KMS-11 (cell line): ENCODE data around the gene SH2B2.

Experiments
- H2AFZ ChIP-seq: fragments of 200-600 bp; sonication (generic); 2 replicates; pipeline ENCODE4 v1.6.1; 2016; ENCODE audit warnings: antibody characterized with exemption, mixed run types, low read depth
- H3K27ac ChIP-seq: fragments of 200-600 bp; sonication (generic); 2 replicates; pipeline ENCODE4 v1.6.1; 2016; ENCODE audit warnings: mild to moderate bottlenecking, mixed run types
- H3K27me3 ChIP-seq: fragments of 200-600 bp; sonication (generic); 2 replicates; pipeline ENCODE4 v1.6.1; 2017; ENCODE audit warnings: mild to moderate bottlenecking, low read depth, mixed run types, moderate library complexity; ENCODE audit not compliant: insufficient read depth
- H3K36me3 ChIP-seq: fragments of 200-600 bp; sonication (generic); 2 replicates; pipeline ENCODE4 v1.6.1; 2017; ENCODE audit warnings: mild to moderate bottlenecking, mixed run types; ENCODE audit not compliant: insufficient read depth
- H3K4me1 ChIP-seq: fragments of 200-600 bp; sonication (generic); 2 replicates; pipeline ENCODE4 v1.6.1; 2016; ENCODE audit warnings: mild to moderate bottlenecking, low read depth, mixed run types; ENCODE audit not compliant: poor library complexity, severe bottlenecking
- H3K4me2 ChIP-seq: fragments of 200-600 bp; sonication (generic); 2 replicates; pipeline ENCODE4 v1.7.0; 2016; ENCODE audit warnings: mild to moderate bottlenecking, mixed run types
- H3K4me3 ChIP-seq: fragments of 200-600 bp; sonication (generic); IDR thresholded peaks from 2 replicates; pipeline ENCODE4 v1.6.1; 2017; ENCODE audit warnings: low read depth, low read length, mixed read lengths; ENCODE audit not compliant: insufficient read depth
- H3K79me2 ChIP-seq: fragments of 200-600 bp; sonication (generic); 2 replicates; pipeline ENCODE4 v1.6.1; 2016; ENCODE audit warnings: low read depth, mixed run types; ENCODE audit not compliant: insufficient read depth
- H3K9ac ChIP-seq: fragments of 200-600 bp; sonication (generic); 2 replicates; pipeline ENCODE4 v1.6.1; 2016; ENCODE audit warnings: mild to moderate bottlenecking, mixed run types
- H4K20me1 ChIP-seq: fragments of 200-600 bp; sonication (generic); 2 replicates; pipeline ENCODE4 v1.6.1; 2016; ENCODE audit warnings: mild to moderate bottlenecking, mixed run types; ENCODE audit not compliant: insufficient read depth
- TF ChIP-seq, protein P1 (sequence below): fragments of 200-600 bp; sonication (generic); conservative IDR thresholded peaks from 2 replicates; pipeline ENCODE4 v1.6.1; 2017; ENCODE audit warnings: low read depth, mild to moderate bottlenecking, antibody characterized with exemption, low read length, moderate library complexity, mixed read lengths

Gene SH2B2

GRCh38 chr7:102287111-102287980 is 678 bp downstream of the SH2B2 start:
- Histone ChIP-seq H4K20me1 (no peaks in the 10 kb centered on the region), H3K79me2 (peaks cover 49% of the 10 kb centered on the region), H3K36me3 (no peaks in the 10 kb centered on the region), H2AFZ (peak overlapping the region; percentile 51), H3K4me1 (peaks cover 51% of the 10 kb centered on the region), H3K4me3 (no peak overlapping the region), H3K27ac (peak overlapping the region; percentile 30), H3K27me3 (no peaks in the 10 kb centered on the region), H3K4me2 (peak overlapping the region; percentile 100), H3K9ac (peak overlapping the region; percentile 54; the same call in 1 of the 2 replicates)
- TF ChIP-seq, protein P1, sequence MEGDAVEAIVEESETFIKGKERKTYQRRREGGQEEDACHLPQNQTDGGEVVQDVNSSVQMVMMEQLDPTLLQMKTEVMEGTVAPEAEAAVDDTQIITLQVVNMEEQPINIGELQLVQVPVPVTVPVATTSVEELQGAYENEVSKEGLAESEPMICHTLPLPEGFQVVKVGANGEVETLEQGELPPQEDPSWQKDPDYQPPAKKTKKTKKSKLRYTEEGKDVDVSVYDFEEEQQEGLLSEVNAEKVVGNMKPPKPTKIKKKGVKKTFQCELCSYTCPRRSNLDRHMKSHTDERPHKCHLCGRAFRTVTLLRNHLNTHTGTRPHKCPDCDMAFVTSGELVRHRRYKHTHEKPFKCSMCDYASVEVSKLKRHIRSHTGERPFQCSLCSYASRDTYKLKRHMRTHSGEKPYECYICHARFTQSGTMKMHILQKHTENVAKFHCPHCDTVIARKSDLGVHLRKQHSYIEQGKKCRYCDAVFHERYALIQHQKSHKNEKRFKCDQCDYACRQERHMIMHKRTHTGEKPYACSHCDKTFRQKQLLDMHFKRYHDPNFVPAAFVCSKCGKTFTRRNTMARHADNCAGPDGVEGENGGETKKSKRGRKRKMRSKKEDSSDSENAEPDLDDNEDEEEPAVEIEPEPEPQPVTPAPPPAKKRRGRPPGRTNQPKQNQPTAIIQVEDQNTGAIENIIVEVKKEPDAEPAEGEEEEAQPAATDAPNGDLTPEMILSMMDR, result no peak

DNA sequence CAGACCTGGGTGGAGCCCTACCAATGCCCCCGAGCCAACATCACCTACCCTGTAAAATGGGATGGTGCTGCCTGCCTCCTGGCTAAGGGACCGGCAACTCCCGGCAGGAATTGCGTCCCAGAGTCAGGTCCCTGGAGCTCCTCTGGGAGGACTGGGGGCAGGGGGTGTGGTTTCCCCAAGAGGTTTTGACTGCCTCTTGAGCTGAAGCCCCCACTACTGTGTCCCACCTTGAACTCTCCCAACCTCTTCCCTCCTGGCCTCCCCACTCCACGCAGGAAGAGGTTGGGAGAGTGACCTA is 1.3 kb downstream of the SH2B2 start:
- peaks cover 57% of the 10 kb centered on the region for H3K4me1 ChIP-seq
- H3K79me2 ChIP-seq, result peaks cover 55% of the 10 kb centered on the region

GRCh38 chr7:102288285-102288930 is 1.7 kb downstream of the SH2B2 start:
- Histone ChIP-seq H3K27ac (peak overlapping the region; percentile 30; the same call in 1 of the 2 replicates), H3K79me2 (peaks cover 60% of the 10 kb centered on the region), H3K27me3 (no peaks in the 10 kb centered on the region), H3K4me2 (peak overlapping the region; percentile 100), H3K4me1 (peaks cover 62% of the 10 kb centered on the region), H3K9ac (peak overlapping the region; percentile 54; the same call in 1 of the 2 replicates), H3K36me3 (no peaks in the 10 kb centered on the region), H2AFZ (no peak overlapping the region), H4K20me1 (no peaks in the 10 kb centered on the region), H3K4me3 (no peak overlapping the region)
- TF ChIP-seq, protein P1, result no peak

More for the DNA sequence above, 1.3 kb downstream of the SH2B2 start:
- Histone ChIP-seq H3K4me2 (peak overlapping the region; percentile 100), H3K9ac (peak overlapping the region; percentile 54; the same call in 1 of the 2 replicates), H3K4me3 (no peak overlapping the region), H3K27me3 (no peaks in the 10 kb centered on the region), H2AFZ (peak overlapping the region; percentile 51; the same call in 1 of the 2 replicates), H3K27ac (peak overlapping the region; percentile 30), H3K36me3 (no peaks in the 10 kb centered on the region), H4K20me1 (no peaks in the 10 kb centered on the region)
- TF ChIP-seq, protein P1, result no peak

- peak overlapping the region; percentile 1; the same call in 1 of the 2 replicates for H3K9ac ChIP-seq
- H3K4me3 ChIP-seq, result no peak overlapping the region
- TF ChIP-seq, protein P1, result no peak
- H2AFZ ChIP-seq, result no peak overlapping the region
- no peaks in the 10 kb centered on the region for H4K20me1 ChIP-seq
- H3K27ac ChIP-seq, result peak overlapping the region; percentile 30; the same call in 1 of the 2 replicates
- peaks cover 67% of the 10 kb centered on the region for H3K79me2 ChIP-seq
- peaks cover 68% of the 10 kb centered on the region for H3K4me1 ChIP-seq
- no peaks in the 10 kb centered on the region for H3K27me3 ChIP-seq
- peak overlapping the region; percentile 100 for H3K4me2 ChIP-seq
- no peaks in the 10 kb centered on the region for H3K36me3 ChIP-seq
Observed at GRCh38 chr7:102289057-102289456, 2.4 kb downstream of the SH2B2 start.
